ENCODE results near the gene CDK5.
"Not testable (repeated sequence)": the region's sequence is repeated elsewhere in the genome, so short reads cannot be mapped to it uniquely, and the experiment has no call there.

CDK5 gene

DNA sequence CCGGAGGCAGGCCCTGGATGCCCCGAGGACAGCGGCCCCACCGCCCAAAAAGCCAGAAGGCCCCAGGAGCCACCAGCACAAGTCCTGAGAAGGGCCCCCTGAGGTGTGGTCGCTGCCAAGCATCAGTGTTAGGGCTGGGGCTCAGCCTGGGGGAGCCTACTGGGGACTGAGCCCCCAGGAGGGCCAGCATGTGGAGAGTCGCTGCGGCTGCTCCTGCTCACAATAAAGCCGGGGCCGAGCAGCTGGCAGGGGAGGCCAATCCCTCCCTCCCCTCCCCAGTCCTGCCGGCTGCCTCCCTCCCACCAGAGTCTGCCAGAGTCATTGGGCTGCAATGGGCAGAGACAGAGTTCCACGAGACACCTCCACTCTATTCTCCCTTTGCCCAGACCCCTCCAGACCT, 12.4 kb downstream of the CDK5 start:
- H3K4me3 ChIP-seq (ENCODE audit: low read depth in 1 of 2, low read length in 2 of 2): no peak overlapping the region
- peaks cover 0 to 20% of the 10 kb centered on the region in 2 donors for H3K36me3 ChIP-seq (ENCODE audit: control insufficient read depth in 1 of 2, insufficient read depth in 2 of 2, low read length in 2 of 2)
- no peaks in the 10 kb centered on the region for H3K9me3 ChIP-seq (ENCODE audit: control insufficient read depth in 1 of 2, low read length in 2 of 2)
- no peak overlapping the region for H3K27ac ChIP-seq (ENCODE audit: low read depth, low read length)
- H3K4me1 ChIP-seq (ENCODE audit: control insufficient read depth in 1 of 2, insufficient read depth in 2 of 2, low read length in 2 of 2): no peaks in the 10 kb centered on the region
- no peak overlapping the region for H3K9ac ChIP-seq (ENCODE audit: low read depth in 1 of 2, low read length in 2 of 2)
- H3K27me3 ChIP-seq (ENCODE audit: control insufficient read depth in 1 of 2, insufficient read depth in 2 of 2, low read length in 2 of 2): no peaks in the 10 kb centered on the region

- H3K9me3 ChIP-seq (ENCODE audit: control insufficient read depth in 1 of 2, low read length in 2 of 2): no peaks in the 10 kb centered on the region
- no peak overlapping the region for H3K27ac ChIP-seq (ENCODE audit: low read depth, low read length)
- peaks cover 0 to 20% of the 10 kb centered on the region in 2 donors for H3K36me3 ChIP-seq (ENCODE audit: control insufficient read depth in 1 of 2, insufficient read depth in 2 of 2, low read length in 2 of 2)
- H3K4me1 ChIP-seq (ENCODE audit: control insufficient read depth in 1 of 2, insufficient read depth in 2 of 2, low read length in 2 of 2): peaks cover 7 to 8% of the 10 kb centered on the region in 2 donors
- H3K9ac ChIP-seq (ENCODE audit: low read depth in 1 of 2, low read length in 2 of 2): no peak overlapping the region
- H3K27me3 ChIP-seq (ENCODE audit: control insufficient read depth in 1 of 2, insufficient read depth in 2 of 2, low read length in 2 of 2): no peaks in the 10 kb centered on the region
- H3K4me3 ChIP-seq (ENCODE audit: low read depth in 1 of 2, low read length in 2 of 2): no peak overlapping the region
Observed at GRCh38 chr7:151043959-151044358, 13.7 kb downstream of the CDK5 start.

DNA sequence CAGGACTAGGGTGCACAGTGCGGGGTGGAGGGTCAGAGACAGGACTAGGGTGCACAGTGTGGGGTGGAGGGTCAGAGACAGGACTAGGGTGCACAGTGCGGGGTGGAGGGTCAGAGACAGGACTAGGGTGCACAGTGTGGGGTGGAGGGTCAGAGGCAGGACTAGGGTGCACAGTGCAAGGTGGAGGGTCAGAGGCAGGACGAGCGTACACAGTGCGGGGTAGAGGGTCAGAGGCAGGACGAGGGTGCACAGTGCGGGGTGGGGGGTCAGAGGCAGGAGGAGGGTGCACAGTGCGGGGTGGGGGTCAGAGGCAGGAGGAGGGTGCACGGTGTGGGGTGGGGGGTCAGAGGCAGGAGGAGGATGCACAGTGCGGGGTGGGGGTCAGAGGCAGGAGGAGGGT, 14.2 kb downstream of the CDK5 start:
- peaks cover 0 to 20% of the 10 kb centered on the region in 2 donors for H3K36me3 ChIP-seq (ENCODE audit: control insufficient read depth in 1 of 2, insufficient read depth in 2 of 2, low read length in 2 of 2)
- peaks cover 9 to 12% of the 10 kb centered on the region in 2 donors for H3K4me1 ChIP-seq (ENCODE audit: control insufficient read depth in 1 of 2, insufficient read depth in 2 of 2, low read length in 2 of 2)
- not testable (repeated sequence) for H3K27me3 ChIP-seq (ENCODE audit: control insufficient read depth in 1 of 2, insufficient read depth in 2 of 2, low read length in 2 of 2); H3K27ac ChIP-seq (ENCODE audit: low read depth, low read length); H3K9ac ChIP-seq (ENCODE audit: low read depth in 1 of 2, low read length in 2 of 2); H3K9me3 ChIP-seq (ENCODE audit: control insufficient read depth in 1 of 2, low read length in 2 of 2); H3K4me3 ChIP-seq (ENCODE audit: low read depth in 1 of 2, low read length in 2 of 2)

DNA sequence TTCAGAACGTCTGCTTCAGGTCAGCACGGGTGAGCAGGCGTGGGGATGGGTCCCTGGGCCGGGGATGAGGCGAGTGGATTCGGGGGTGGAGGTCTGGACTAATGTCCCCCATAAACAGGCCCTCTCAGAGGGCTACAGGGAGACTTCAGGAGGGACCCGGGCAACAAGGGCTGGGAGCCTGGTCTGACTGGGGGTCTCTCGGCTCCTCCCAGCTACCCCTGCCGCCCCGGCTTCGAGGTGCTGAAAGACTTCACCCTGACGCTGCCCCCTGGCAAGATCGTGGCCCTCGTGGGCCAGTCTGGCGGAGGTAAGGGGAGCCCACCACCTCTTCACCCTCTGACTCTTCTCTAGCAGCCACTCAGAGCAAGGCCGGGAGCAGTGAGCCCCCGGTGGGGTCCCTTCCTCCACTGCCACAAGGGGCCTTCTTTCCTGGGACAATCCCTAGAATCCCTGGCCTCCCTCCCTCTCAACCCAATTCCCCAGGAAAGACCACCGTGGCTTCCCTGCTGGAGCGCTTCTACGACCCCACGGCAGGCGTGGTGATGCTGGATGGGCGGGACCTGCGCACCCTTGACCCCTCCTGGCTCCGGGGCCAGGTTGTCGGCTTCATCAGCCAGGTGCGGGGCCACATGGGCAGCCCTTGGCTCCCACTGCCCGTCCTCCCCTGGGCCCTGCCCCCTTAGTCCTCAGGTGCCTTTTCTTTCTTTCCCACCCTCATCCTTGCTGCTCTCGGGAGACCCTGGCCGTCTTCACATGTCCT, 16.9 kb downstream of the CDK5 start:
- no peaks in the 10 kb centered on the region for H3K9me3 ChIP-seq (ENCODE audit: control insufficient read depth in 1 of 2, low read length in 2 of 2)
- peaks cover 9 to 12% of the 10 kb centered on the region in 2 donors for H3K4me1 ChIP-seq (ENCODE audit: control insufficient read depth in 1 of 2, insufficient read depth in 2 of 2, low read length in 2 of 2)
- no peak overlapping the region for H3K4me3 ChIP-seq (ENCODE audit: low read depth in 1 of 2, low read length in 2 of 2)
- peaks cover 7 to 31% of the 10 kb centered on the region in 2 donors for H3K36me3 ChIP-seq (ENCODE audit: control insufficient read depth in 1 of 2, insufficient read depth in 2 of 2, low read length in 2 of 2)
- no peak overlapping the region for H3K27ac ChIP-seq (ENCODE audit: low read depth, low read length)
- no peak overlapping the region for H3K9ac ChIP-seq (ENCODE audit: low read depth in 1 of 2, low read length in 2 of 2)
- no peaks in the 10 kb centered on the region for H3K27me3 ChIP-seq (ENCODE audit: control insufficient read depth in 1 of 2, insufficient read depth in 2 of 2, low read length in 2 of 2)

- H3K4me1 ChIP-seq (ENCODE audit: control insufficient read depth in 1 of 2, insufficient read depth in 2 of 2, low read length in 2 of 2): peaks cover 9 to 12% of the 10 kb centered on the region in 2 donors
- H3K9ac ChIP-seq (ENCODE audit: low read depth in 1 of 2, low read length in 2 of 2): no peak overlapping the region
- no peak overlapping the region for H3K27ac ChIP-seq (ENCODE audit: low read depth, low read length)
- H3K4me3 ChIP-seq (ENCODE audit: low read depth in 1 of 2, low read length in 2 of 2): no peak overlapping the region
- peaks cover 13 to 36% of the 10 kb centered on the region in 2 donors for H3K36me3 ChIP-seq (ENCODE audit: control insufficient read depth in 1 of 2, insufficient read depth in 2 of 2, low read length in 2 of 2)
- no peaks in the 10 kb centered on the region for H3K27me3 ChIP-seq (ENCODE audit: control insufficient read depth in 1 of 2, insufficient read depth in 2 of 2, low read length in 2 of 2)
- no peaks in the 10 kb centered on the region for H3K9me3 ChIP-seq (ENCODE audit: control insufficient read depth in 1 of 2, low read length in 2 of 2)
Observed at GRCh38 chr7:151039850-151040548, 17.7 kb downstream of the CDK5 start.

DNA sequence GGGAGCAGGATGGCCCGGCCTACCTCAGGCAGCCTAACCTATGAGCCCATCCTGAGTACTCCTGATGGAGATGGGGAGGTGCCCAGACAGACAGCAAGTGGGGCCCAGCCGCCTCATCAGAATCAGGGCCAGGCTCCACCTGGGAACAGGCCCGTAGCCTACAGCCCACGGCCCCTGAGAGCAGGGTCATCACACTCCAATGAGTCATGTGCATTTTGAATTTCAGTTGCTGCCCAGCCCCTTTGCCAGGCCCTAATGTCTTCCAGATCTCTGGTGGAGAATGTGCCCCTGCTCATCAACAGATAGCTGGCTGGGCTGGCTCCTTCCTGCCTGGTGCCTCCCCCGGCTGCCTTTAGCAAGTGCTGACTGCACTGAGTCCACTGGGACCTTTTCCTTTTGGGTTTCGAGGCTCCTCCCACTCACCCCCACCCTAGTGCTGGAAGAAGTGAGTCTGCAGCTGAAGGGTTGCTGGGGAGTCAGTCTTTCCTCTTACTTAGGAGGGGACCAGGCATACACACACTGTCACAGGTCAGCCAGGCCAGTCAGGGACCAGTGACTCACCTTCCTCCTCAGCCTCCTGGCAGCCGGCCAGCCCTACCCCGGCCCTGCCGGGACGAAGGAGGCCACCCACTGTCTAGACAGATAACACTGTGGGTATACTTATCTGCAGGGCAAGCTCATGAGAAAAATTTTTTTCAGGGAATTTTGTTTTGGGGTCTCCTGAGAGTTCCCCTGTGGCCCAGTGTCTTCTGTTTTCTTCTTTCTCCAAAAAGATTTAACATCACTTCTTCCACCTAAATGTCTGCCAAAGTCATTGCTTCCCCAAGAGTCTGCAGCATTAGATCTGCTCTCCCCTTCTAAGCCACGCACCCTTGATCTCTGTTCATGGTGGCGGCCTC, 18.5 kb downstream of the CDK5 start:
- H3K4me1 ChIP-seq (ENCODE audit: control insufficient read depth in 1 of 2, insufficient read depth in 2 of 2, low read length in 2 of 2): peaks cover 9 to 12% of the 10 kb centered on the region in 2 donors
- H3K9me3 ChIP-seq (ENCODE audit: control insufficient read depth in 1 of 2, low read length in 2 of 2): no peaks in the 10 kb centered on the region
- H3K36me3 ChIP-seq (ENCODE audit: control insufficient read depth in 1 of 2, insufficient read depth in 2 of 2, low read length in 2 of 2): peaks cover 17 to 39% of the 10 kb centered on the region in 2 donors
- H3K27me3 ChIP-seq (ENCODE audit: control insufficient read depth in 1 of 2, insufficient read depth in 2 of 2, low read length in 2 of 2): no peaks in the 10 kb centered on the region
- H3K4me3 ChIP-seq (ENCODE audit: low read depth in 1 of 2, low read length in 2 of 2): no peak overlapping the region
- no peak overlapping the region for H3K27ac ChIP-seq (ENCODE audit: low read depth, low read length)
- H3K9ac ChIP-seq (ENCODE audit: low read depth in 1 of 2, low read length in 2 of 2): no peak overlapping the region

GRCh38 chr7:151035902-151036301, 21.8 kb downstream of the CDK5 start:
- no peaks in the 10 kb centered on the region for H3K9me3 ChIP-seq (ENCODE audit: control insufficient read depth in 1 of 2, low read length in 2 of 2)
- no peak overlapping the region for H3K9ac ChIP-seq (ENCODE audit: low read depth in 1 of 2, low read length in 2 of 2)
- no peak overlapping the region for H3K4me3 ChIP-seq (ENCODE audit: low read depth in 1 of 2, low read length in 2 of 2)
- H3K4me1 ChIP-seq (ENCODE audit: control insufficient read depth in 1 of 2, insufficient read depth in 2 of 2, low read length in 2 of 2): peaks cover 9 to 12% of the 10 kb centered on the region in 2 donors
- H3K36me3 ChIP-seq (ENCODE audit: control insufficient read depth in 1 of 2, insufficient read depth in 2 of 2, low read length in 2 of 2): peaks cover 17 to 44% of the 10 kb centered on the region in 2 donors
- no peak overlapping the region for H3K27ac ChIP-seq (ENCODE audit: low read depth, low read length)
- H3K27me3 ChIP-seq (ENCODE audit: control insufficient read depth in 1 of 2, insufficient read depth in 2 of 2, low read length in 2 of 2): no peaks in the 10 kb centered on the region

DNA sequence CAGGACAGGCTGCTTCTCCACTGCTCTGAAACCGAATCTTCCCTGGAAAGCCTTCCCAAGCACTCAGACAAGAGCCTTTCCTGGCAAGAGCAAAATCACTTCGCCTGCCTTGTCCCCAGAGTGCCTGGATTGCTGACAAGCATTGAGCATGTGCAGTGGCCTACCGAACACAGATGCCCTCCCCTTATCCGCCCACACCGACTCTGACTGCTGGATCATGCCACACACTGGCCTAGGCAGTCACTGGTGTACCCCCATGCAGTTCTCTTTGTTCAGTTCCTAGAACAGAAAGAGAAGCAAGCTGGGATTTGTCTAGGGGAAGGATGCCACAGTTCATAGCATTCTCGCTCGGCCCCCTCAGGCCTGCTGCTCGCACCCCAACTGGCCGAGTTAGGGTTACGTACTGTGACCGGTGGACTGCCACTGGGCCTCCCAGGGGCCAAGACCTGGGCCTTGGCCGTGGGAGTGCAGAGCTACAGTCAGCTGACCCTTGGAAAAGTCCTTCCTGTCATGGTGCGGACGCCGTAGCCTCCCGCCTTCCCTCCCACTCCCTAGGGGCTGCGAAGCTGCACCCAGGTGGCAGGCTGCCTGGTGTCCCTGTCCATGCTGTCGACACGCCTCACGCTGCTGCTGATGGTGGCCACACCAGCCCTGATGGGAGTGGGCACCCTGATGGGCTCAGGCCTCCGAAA, 22.5 kb downstream of the CDK5 start:
- Histone ChIP-seq H3K4me3 (ENCODE audit: low read depth in 1 of 2, low read length in 2 of 2) (no peak overlapping the region), H3K27ac (ENCODE audit: low read depth, low read length) (no peak overlapping the region), H3K9ac (ENCODE audit: low read depth in 1 of 2, low read length in 2 of 2) (no peak overlapping the region), H3K4me1 (ENCODE audit: control insufficient read depth in 1 of 2, insufficient read depth in 2 of 2, low read length in 2 of 2) (peaks cover 9 to 12% of the 10 kb centered on the region in 2 donors), H3K27me3 (ENCODE audit: control insufficient read depth in 1 of 2, insufficient read depth in 2 of 2, low read length in 2 of 2) (no peaks in the 10 kb centered on the region), H3K36me3 (ENCODE audit: control insufficient read depth in 1 of 2, insufficient read depth in 2 of 2, low read length in 2 of 2) (peaks cover 17 to 44% of the 10 kb centered on the region in 2 donors), H3K9me3 (ENCODE audit: control insufficient read depth in 1 of 2, low read length in 2 of 2) (no peaks in the 10 kb centered on the region)

DNA sequence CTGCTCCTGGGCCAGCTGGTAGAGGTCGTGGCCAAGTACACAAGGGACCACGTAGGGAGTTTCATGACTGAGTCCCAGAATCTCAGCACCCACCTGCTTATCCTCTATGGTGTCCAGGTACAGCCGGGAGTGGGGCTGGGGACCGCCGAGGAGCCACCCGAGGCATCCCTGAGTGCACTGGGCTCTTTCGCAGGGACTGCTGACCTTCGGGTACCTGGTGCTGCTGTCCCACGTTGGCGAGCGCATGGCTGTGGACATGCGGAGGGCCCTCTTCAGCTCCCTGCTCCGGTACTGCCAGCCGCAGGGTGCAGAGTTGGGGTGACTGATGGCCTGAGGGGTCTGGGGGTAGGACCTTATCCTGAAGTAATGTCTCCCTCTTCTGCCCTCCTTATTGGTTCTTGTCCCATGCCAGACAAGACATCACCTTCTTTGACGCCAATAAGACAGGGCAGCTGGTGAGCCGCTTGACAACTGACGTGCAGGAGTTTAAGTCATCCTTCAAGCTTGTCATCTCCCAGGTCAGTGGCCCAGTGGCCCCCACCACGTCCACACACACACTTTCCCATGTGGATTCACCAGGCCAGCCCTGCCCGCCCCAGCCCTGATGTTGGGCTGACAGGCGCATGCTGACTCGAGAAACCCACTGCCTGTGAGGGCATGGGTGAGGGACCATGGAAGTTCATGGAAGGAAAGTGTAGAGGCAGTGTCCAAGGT, 23.2 kb downstream of the CDK5 start:
- no peak overlapping the region for H3K9ac ChIP-seq (ENCODE audit: low read depth in 1 of 2, low read length in 2 of 2)
- peaks cover 17 to 44% of the 10 kb centered on the region in 2 donors for H3K36me3 ChIP-seq (ENCODE audit: control insufficient read depth in 1 of 2, insufficient read depth in 2 of 2, low read length in 2 of 2)
- H3K27ac ChIP-seq (ENCODE audit: low read depth, low read length): no peak overlapping the region
- H3K4me1 ChIP-seq (ENCODE audit: control insufficient read depth in 1 of 2, insufficient read depth in 2 of 2, low read length in 2 of 2): peaks cover 8% of the 10 kb centered on the region in 2 donors
- H3K9me3 ChIP-seq (ENCODE audit: control insufficient read depth in 1 of 2, low read length in 2 of 2): no peaks in the 10 kb centered on the region
- no peak overlapping the region for H3K4me3 ChIP-seq (ENCODE audit: low read depth in 1 of 2, low read length in 2 of 2)
- H3K27me3 ChIP-seq (ENCODE audit: control insufficient read depth in 1 of 2, insufficient read depth in 2 of 2, low read length in 2 of 2): no peaks in the 10 kb centered on the region
